HL-60 (cell line): ENCODE data around the gene SORL1.

Experiments
- GABPA ChIP-seq: IDR thresholded peaks from 2 replicates; pipeline ENCODE4 v1.6.1; 2012; ENCODE audit warnings: low read depth
- POLR2AphosphoS5 ChIP-seq: IDR thresholded peaks from 2 replicates; pipeline ENCODE4 v1.6.1; 2012; ENCODE audit warnings: low read depth
- SPI1 ChIP-seq: IDR thresholded peaks from 2 replicates; pipeline ENCODE4 v1.6.1; 2012; ENCODE audit warnings: low read depth, mild to moderate bottlenecking, borderline replicate concordance
- TF ChIP-seq, protein P1 (sequence below): IDR thresholded peaks from one replicate; pipeline ENCODE4 v1.5.1; 2011; ENCODE audit warnings: low read length, control low read depth, inconsistent platforms; ENCODE audit not compliant: insufficient read depth

DNA sequence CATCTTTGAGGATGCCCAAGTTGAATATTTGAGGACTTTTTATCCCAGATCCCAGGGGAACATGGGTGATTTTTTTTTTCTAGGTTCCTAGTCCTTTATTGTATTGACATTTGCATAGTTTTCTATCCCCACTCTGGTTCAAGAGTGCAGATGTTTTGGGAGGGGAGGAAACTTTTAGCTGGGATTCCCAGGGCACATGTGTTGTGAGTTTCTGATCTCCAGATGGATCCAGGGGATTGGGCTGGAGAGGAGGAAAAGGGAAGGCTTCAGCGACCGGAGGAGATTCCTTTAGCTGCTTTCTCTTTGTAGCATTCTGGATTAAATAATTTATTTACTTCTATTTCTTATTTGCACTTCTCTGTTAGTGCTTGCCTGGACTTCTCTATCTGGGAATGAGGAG, 15.4 kb downstream of the SORL1 start:
- TF ChIP-seq, protein P1, sequence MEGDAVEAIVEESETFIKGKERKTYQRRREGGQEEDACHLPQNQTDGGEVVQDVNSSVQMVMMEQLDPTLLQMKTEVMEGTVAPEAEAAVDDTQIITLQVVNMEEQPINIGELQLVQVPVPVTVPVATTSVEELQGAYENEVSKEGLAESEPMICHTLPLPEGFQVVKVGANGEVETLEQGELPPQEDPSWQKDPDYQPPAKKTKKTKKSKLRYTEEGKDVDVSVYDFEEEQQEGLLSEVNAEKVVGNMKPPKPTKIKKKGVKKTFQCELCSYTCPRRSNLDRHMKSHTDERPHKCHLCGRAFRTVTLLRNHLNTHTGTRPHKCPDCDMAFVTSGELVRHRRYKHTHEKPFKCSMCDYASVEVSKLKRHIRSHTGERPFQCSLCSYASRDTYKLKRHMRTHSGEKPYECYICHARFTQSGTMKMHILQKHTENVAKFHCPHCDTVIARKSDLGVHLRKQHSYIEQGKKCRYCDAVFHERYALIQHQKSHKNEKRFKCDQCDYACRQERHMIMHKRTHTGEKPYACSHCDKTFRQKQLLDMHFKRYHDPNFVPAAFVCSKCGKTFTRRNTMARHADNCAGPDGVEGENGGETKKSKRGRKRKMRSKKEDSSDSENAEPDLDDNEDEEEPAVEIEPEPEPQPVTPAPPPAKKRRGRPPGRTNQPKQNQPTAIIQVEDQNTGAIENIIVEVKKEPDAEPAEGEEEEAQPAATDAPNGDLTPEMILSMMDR, result no peak
- no peak for TF ChIP-seq POLR2AphosphoS5
- no peak for TF ChIP-seq GABPA
- TF ChIP-seq SPI1, result no peak
